SK-N-SH (cell line): Measurements from ENCODE around the gene COQ8B. TPM values are rescaled to one million over a fixed set of nuclear protein-coding genes. Genes with fewer than 3 reads are reported as not detected.

Source experiments
- CTCF ChIA-PET: fragments of 300-600, 350-600 bp; formaldehyde crosslinking; extraction: SDS; loops from one replicate; lab custom pipeline; 2021; lab: Yijun Ruan, JAX
- POLR2A ChIA-PET: fragments of 350-600 bp; sonication (Branson Sonifier 250); formaldehyde crosslinking; extraction: SDS; loops from one replicate; lab custom pipeline; 2020; ENCODE audit warnings: antibody characterized with exemption, inconsistent platforms; lab: Yijun Ruan, JAX
- DNase-seq: peaks from one replicate; pipeline ENCODE4 v3.0.0; 2012
- H2AFZ ChIP-seq: fragments of 200-600 bp; sonication (generic); 2 replicates; pipeline ENCODE4 v1.8.1; 2016; ENCODE audit warnings: antibody characterized with exemption, mild to moderate bottlenecking, low read depth
- H3F3A ChIP-seq: fragments of 200-600 bp; sonication (generic); replicated peaks from 2 replicates; pipeline ENCODE3; 2016; ENCODE audit warnings: antibody characterized with exemption, mild to moderate bottlenecking; ENCODE audit not compliant: insufficient read depth
- H3K27ac ChIP-seq, 2 experiments: fragments of 200-500 bp in 1 of 2; fragments of 200-600 bp in 1 of 2; sonication (Bioruptor generic) in 1 of 2; sonication (generic), shearing (Covaris generic) in 1 of 2; 2 replicates each; pipeline versions ENCODE4 v1.5.1 to v1.6.1; 2014 to 2016; ENCODE audit warnings: low read depth in 2 of 2, inconsistent platforms in 1 of 2, low read length in 1 of 2, mild to moderate bottlenecking in 1 of 2, mixed read lengths in 1 of 2
- H3K27me3 ChIP-seq: fragments of 200-600 bp; sonication (generic), shearing (Covaris generic); 2 replicates; pipeline ENCODE4 v1.6.1; 2016; ENCODE audit warnings: mixed run types; ENCODE audit not compliant: insufficient read depth
- H3K36me3 ChIP-seq, 2 experiments: fragments of 200-500 bp in 1 of 2; fragments of 200-600 bp in 1 of 2; sonication (Bioruptor generic) in 1 of 2; sonication (generic) in 1 of 2; replicated peaks in 1 of 2; 2 replicates each; pipeline versions ENCODE3 to v1.5.1; 2014 to 2016; ENCODE audit warnings: low read length in 1 of 2, mild to moderate bottlenecking in 1 of 2; ENCODE audit not compliant: insufficient read depth in 2 of 2, control insufficient read depth in 1 of 2
- H3K4me1 ChIP-seq, 2 experiments: fragments of 200-500 bp in 1 of 2; fragments of 200-600 bp in 1 of 2; sonication (Bioruptor generic) in 1 of 2; sonication (generic), shearing (Covaris generic) in 1 of 2; 2 replicates each; pipeline versions ENCODE4 v1.5.1 to v1.6.1; 2014 to 2016; ENCODE audit warnings: low read depth in 1 of 2, low read length in 1 of 2, mixed run types in 1 of 2; ENCODE audit not compliant: insufficient read depth in 2 of 2, control insufficient read depth in 1 of 2
- H3K4me2 ChIP-seq: fragments of 200-600 bp; sonication (generic), shearing (Covaris generic); 2 replicates; pipeline ENCODE4 v1.6.1; 2017; ENCODE audit warnings: mixed run types
- H3K4me3 ChIP-seq, 2 experiments: fragments of 200-500 bp in 1 of 2; fragments of 200-600 bp in 1 of 2; sonication (Bioruptor generic) in 1 of 2; sonication (generic), shearing (Covaris generic) in 1 of 2; 2 replicates each; pipeline versions ENCODE4 v1.5.1 to v1.8.1; 2014 to 2016; ENCODE audit warnings: low read depth in 2 of 2, inconsistent platforms in 1 of 2, low read length in 1 of 2, mild to moderate bottlenecking in 1 of 2, mixed read lengths in 1 of 2, moderate library complexity in 1 of 2
- H3K79me2 ChIP-seq: fragments of 200-600 bp; sonication (generic); 2 replicates; pipeline ENCODE4 v1.8.1; 2017; ENCODE audit warnings: mild to moderate bottlenecking; ENCODE audit not compliant: insufficient read depth
- H3K9ac ChIP-seq: fragments of 200-600 bp; sonication (generic); 2 replicates; pipeline ENCODE4 v1.6.1; 2017; ENCODE audit warnings: mixed run types
- H3K9me2 ChIP-seq: fragments of 200-600 bp; sonication (generic); 2 replicates; pipeline ENCODE4 v1.6.1; 2017; ENCODE audit warnings: mixed run types
- H3K9me3 ChIP-seq: fragments of 200-600 bp; sonication (generic); 2 replicates; pipeline ENCODE4 v1.6.1; 2017; ENCODE audit warnings: mixed run types, mild to moderate bottlenecking, moderate library complexity
- H4K20me1 ChIP-seq: fragments of 200-600 bp; sonication (generic); 2 replicates; pipeline ENCODE4 v1.6.1; 2017; ENCODE audit warnings: mild to moderate bottlenecking, mixed run types; ENCODE audit not compliant: insufficient read depth
- ELF1 ChIP-seq: IDR thresholded peaks from 2 replicates; pipeline ENCODE4 v1.4.0; 2012
- EZH2phosphoT487 ChIP-seq: fragments of 200-600 bp; sonication (generic); IDR thresholded peaks from 2 replicates; pipeline ENCODE4 v1.6.1; 2017; ENCODE audit warnings: low read depth, mixed run types, mild to moderate bottlenecking, antibody characterized with exemption, moderate library complexity, borderline replicate concordance
- FOXJ3 ChIP-seq: sonication (generic); formaldehyde crosslinking; IDR thresholded peaks from 2 replicates; pipeline ENCODE4 v1.5.1; 2020; ENCODE audit warnings: mild to moderate bottlenecking, missing genetic modification reagents
- FOXM1 ChIP-seq: IDR thresholded peaks from 2 replicates; pipeline ENCODE4 v1.4.0; 2012; ENCODE audit warnings: low read depth, mild to moderate bottlenecking
- GABPA ChIP-seq: IDR thresholded peaks from 2 replicates; pipeline ENCODE4 v1.4.0; 2012; ENCODE audit warnings: low read depth, mild to moderate bottlenecking
- JUND ChIP-seq: IDR thresholded peaks from 2 replicates; pipeline ENCODE4 v1.4.0; 2012
- MAX ChIP-seq: IDR thresholded peaks from 2 replicates; pipeline ENCODE4 v1.4.0; 2012; ENCODE audit warnings: low read depth
- MEF2A ChIP-seq: IDR thresholded peaks from 2 replicates; pipeline ENCODE4 v1.4.0; 2012; ENCODE audit warnings: low read depth, borderline replicate concordance
- MXI1 ChIP-seq: IDR thresholded peaks from 2 replicates; pipeline ENCODE4 v1.6.1; 2012; ENCODE audit warnings: mild to moderate bottlenecking, low read depth, low read length, improper control_type of control experiment
- NRF1 ChIP-seq: IDR thresholded peaks from 2 replicates; pipeline ENCODE4 v1.6.1; 2012; ENCODE audit warnings: low read depth, mild to moderate bottlenecking, low read length
- PBX3 ChIP-seq: IDR thresholded peaks from 2 replicates; pipeline ENCODE4; 2012
- POLR2AphosphoS5 ChIP-seq: IDR thresholded peaks from 2 replicates; pipeline ENCODE4 v1.6.1; 2012; ENCODE audit warnings: low read depth, low read length
- RCOR1 ChIP-seq: fragments of 150-350 bp; IDR thresholded peaks from 2 replicates; pipeline ENCODE4 v1.6.1; 2017; ENCODE audit warnings: antibody characterized with exemption, low read length
- RXRA ChIP-seq: IDR thresholded peaks from 2 replicates; pipeline ENCODE4 v1.4.0; 2012; ENCODE audit warnings: low read depth, mild to moderate bottlenecking, borderline replicate concordance
- SIN3A ChIP-seq: IDR thresholded peaks from 2 replicates; pipeline ENCODE4 v1.6.1; 2012; ENCODE audit warnings: low read depth, mild to moderate bottlenecking, low read length, moderate library complexity, borderline replicate concordance
- TAF1 ChIP-seq: IDR thresholded peaks from 2 replicates; pipeline ENCODE4 v1.6.1; 2012; ENCODE audit warnings: low read depth, mild to moderate bottlenecking, low read length, moderate library complexity, borderline replicate concordance
- TCF12 ChIP-seq: IDR thresholded peaks from 2 replicates; pipeline ENCODE4 v1.4.0; 2012
- TEAD4 ChIP-seq: IDR thresholded peaks from 2 replicates; pipeline ENCODE4 v1.4.0; 2012; ENCODE audit warnings: mild to moderate bottlenecking, borderline replicate concordance; ENCODE audit not compliant: insufficient read depth
- USF1 ChIP-seq: IDR thresholded peaks from 2 replicates; pipeline ENCODE4 v1.4.0; 2012; ENCODE audit warnings: low read depth, borderline replicate concordance
- USF2 ChIP-seq: fragments of 150-350 bp; IDR thresholded peaks from 2 replicates; pipeline ENCODE4 v1.6.1; 2017; ENCODE audit warnings: antibody characterized with exemption, low read length, low read depth, borderline replicate concordance
- YY1 ChIP-seq: IDR thresholded peaks from 2 replicates; pipeline ENCODE4 v1.4.0; 2012; ENCODE audit warnings: low read depth, mild to moderate bottlenecking
- ZBTB33 ChIP-seq: IDR thresholded peaks from 2 replicates; pipeline ENCODE4 v1.4.0; 2012; ENCODE audit warnings: low read depth, borderline replicate concordance
- WGBS: methylation state at CpG from one replicate; pipeline ENCODE4 v1.1.6; 2017; ENCODE audit warnings: low lambda C conversion rate; 5-methylcytosine and 5-hydroxymethylcytosine counted together
- polyA plus RNA-seq, 3 experiments: library from polyadenylated mRNA; depleted of rRNA; stranded (reverse); fragments of >200 nt; gene quantifications; 2 replicates each; pipeline ENCODE4 v1.2.3, GENCODE V29; 2012

Gene COQ8B
- polyA plus RNA-seq, 1 of the 3 experiments (the other 2 are of a cell fraction) = 43.8 TPM

GRCh38 chr19:40752257-40752781, 35.6 kb upstream of the COQ8B start:
- Histone ChIP-seq H2AFZ (no peak overlapping the region), H3K27me3 (no peaks in the 10 kb centered on the region), H3K9me2 (no peaks in the 10 kb centered on the region), H3K9ac (peak overlapping the region; percentile 88), H3K36me3 (peaks cover 4 to 17% of the 10 kb centered on the region in 2 experiments), H3K9me3 (no peaks in the 10 kb centered on the region), H3K79me2 (peaks cover 77% of the 10 kb centered on the region), H3K4me2 (peak overlapping the region; percentile 82), H3K27ac (no peak overlapping the region; a peak in 1 of 4 replicates), H4K20me1 (peaks cover 34% of the 10 kb centered on the region), H3K4me1 (peaks cover 14 to 25% of the 10 kb centered on the region in 2 experiments; a peak in 2 of 4 replicates), H3F3A (no peaks in the 10 kb centered on the region), H3K4me3 (peak overlapping the region; percentile 74 to 75)
- ChIA-PET CTCF (interaction anchor here (1.4 kb wide), 1 partner anchor 55 kb away, joined by 4 read pairs; no protein-coding TSS in a partner anchor), POLR2A (no interaction called here)
- WGBS = 69% methylated on average over 12 of the region's 12 CpGs
- no peak for TF ChIP-seq TAF1
- no peak for DNase-seq

GRCh38 chr19:40750874-40751537, 34.3 kb upstream of the COQ8B start, which contains the start of gene SNRPA:
TSS of gene SNRPA (plus strand) at chr19:40751203. CDS start at chr19:40751409, 206 bp downstream.
- H3K4me3 ChIP-seq = peak within 1 kb of the TSS; percentile 74 to 75
- peak within 1 kb of the TSS; percentile 90 for H3K4me2 ChIP-seq
- H3K27me3 ChIP-seq = no peaks in the 10 kb centered on the region
- peak within 1 kb of the TSS; percentile 75; the same call in 1 of the 2 replicates for H2AFZ ChIP-seq
- no peaks in the 10 kb centered on the region for H3K9me3 ChIP-seq
- H4K20me1 ChIP-seq = peaks cover 21% of the 10 kb centered on the region
- H3K36me3 ChIP-seq = peaks cover 0 to 10% of the 10 kb centered on the region in 2 experiments
- CTCF ChIA-PET = interaction anchor here (1.1 to 3.0 kb wide), 2 partner anchors 55 to 88 kb away, joined by 6 to 18 read pairs; no protein-coding TSS in a partner anchor
- H3K9me2 ChIP-seq = no peaks in the 10 kb centered on the region
- peaks cover 64% of the 10 kb centered on the region for H3K79me2 ChIP-seq
- WGBS = 2% methylated on average over 31 of the region's 46 CpGs
- H3K27ac ChIP-seq = peak within 1 kb of the TSS; percentile 81 to 88
- H3F3A ChIP-seq = no peaks in the 10 kb centered on the region
- peak; percentile 90 for DNase-seq
- H3K9ac ChIP-seq = peak within 1 kb of the TSS; percentile 88
- POLR2A ChIA-PET = interaction anchor here (0.6 to 1.5 kb wide), 8 partner anchors 26 to 518 kb away, joined by 3 to 20 read pairs (median 6); partner anchors contain the start of genes COQ8B, EGLN2, ITPKC and RAB4B
- H3K4me1 ChIP-seq = peaks cover 14 to 25% of the 10 kb centered on the region in 2 experiments; a peak in 2 of 4 replicates
- no peak for TF ChIP-seq EZH2phosphoT487
- TF ChIP-seq PBX3 = no peak
- no peak for TF ChIP-seq YY1
- TF ChIP-seq TEAD4 = no peak
- TF ChIP-seq RXRA = no peak
- no peak for TF ChIP-seq TCF12
- peak; percentile 84 for TF ChIP-seq ELF1
- TF ChIP-seq RCOR1 = no peak
- TF ChIP-seq TAF1 = peak; percentile 66; the same call in 1 of the 2 replicates
- no peak; the same call in 1 of the 2 replicates for TF ChIP-seq SIN3A
- TF ChIP-seq ZBTB33 = peak; percentile 93
- TF ChIP-seq POLR2AphosphoS5 = peak; percentile 85
- no peak for TF ChIP-seq JUND
- 0 out of 2 replicates have a peak, but pooled peaks have one; percentile 5 for TF ChIP-seq NRF1
- no peak for TF ChIP-seq FOXM1
- TF ChIP-seq MEF2A = no peak
- TF ChIP-seq MXI1 = peak; percentile 96
- no peak for TF ChIP-seq FOXJ3 (CRISPR knock-in tag)
- no peak for TF ChIP-seq USF2
- no peak for TF ChIP-seq USF1
- peak; percentile 96 for TF ChIP-seq MAX
- TF ChIP-seq GABPA = no peak
